ENCODE measurements around the gene CDC25B. TPM values are rescaled to one million over a fixed set of nuclear protein-coding genes. Genes with fewer than 3 reads are reported as not detected.

CDC25B gene
- total and polyA plus RNA-seq, 2 of the 8 experiments (the other 6 are each of a cell fraction or from before 2014, with no cell fraction given) = 21.7 to 31.2 TPM

DNA sequence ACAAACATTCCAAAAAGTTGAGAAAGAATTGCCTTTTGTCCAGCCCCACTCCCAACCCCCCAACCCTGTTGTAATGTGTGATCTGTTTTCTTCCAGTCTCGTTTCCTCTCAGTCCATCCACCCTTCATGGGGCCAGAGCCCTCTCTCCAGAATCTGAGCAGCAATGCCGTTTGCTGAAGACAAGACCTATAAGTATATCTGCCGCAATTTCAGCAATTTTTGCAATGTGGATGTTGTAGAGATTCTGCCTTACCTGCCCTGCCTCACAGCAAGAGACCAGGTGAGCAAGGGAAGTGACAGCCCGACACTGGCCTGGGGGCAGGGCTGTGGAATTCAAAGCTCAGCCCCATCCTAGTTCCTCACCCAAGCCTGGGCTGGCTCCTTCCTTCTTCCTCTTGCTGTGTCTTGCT, 58.4 kb downstream of the CDC25B start:
- Histone ChIP-seq H3K4me3 (ENCODE audit: extremely low read depth in 1 of 4, insufficient read depth in 2 of 4, low read depth in 3 of 4, low read length in 4 of 4) (no peak overlapping the region), H3K23me2 (ENCODE audit: low read depth, low read length) (no peaks in the 10 kb centered on the region), H2AK5ac (ENCODE audit: low read depth, low read length) (no peak overlapping the region), H3K36me3 (ENCODE audit: control insufficient read depth in 2 of 4, insufficient read depth in 4 of 4, low read length in 3 of 4) (peaks cover 0 to 3% (median 1%) of the 10 kb centered on the region in 4 experiments; a peak in 2 of 8 replicates), H3K18ac (ENCODE audit: extremely low read depth, low read length) (no peak overlapping the region), H3K23ac (ENCODE audit: insufficient read length) (no peak overlapping the region), H3K14ac (ENCODE audit: insufficient read length) (no peak overlapping the region), H3K4me2 (ENCODE audit: insufficient read depth in 1 of 2, low read depth in 2 of 2, low read length in 2 of 2) (no peak overlapping the region), H3K4me1 (replicated peaks in 1 of 4; ENCODE audit: control insufficient read depth in 3 of 4, insufficient read depth in 4 of 4, low read length in 3 of 4) (no peaks in the 10 kb centered on the region; a peak in 1 of 7 replicates), H3K27me3 (replicated peaks in 1 of 4; ENCODE audit: control insufficient read depth in 3 of 4, extremely low read depth in 1 of 4, insufficient read depth in 3 of 4, low read length in 3 of 4) (no peaks in the 10 kb centered on the region), H2AFZ (ENCODE audit: low read length) (no peak overlapping the region), H4K8ac (ENCODE audit: extremely low read depth, insufficient read depth, low read length) (no peak overlapping the region), H3K79me1 (ENCODE audit: low read depth, low read length) (no peaks in the 10 kb centered on the region), H2BK5ac (ENCODE audit: low read depth, low read length) (no peak overlapping the region), H3K79me2 (ENCODE audit: control insufficient read depth in 1 of 2, insufficient read depth in 2 of 2, low read length in 2 of 2) (no peaks in the 10 kb centered on the region), H3K9me3 (ENCODE audit: insufficient read depth in 2 of 2, low read depth in 1 of 2, low read length in 1 of 2) (no peaks in the 10 kb centered on the region), H2BK15ac (ENCODE audit: low read length) (no peak overlapping the region), H2BK12ac (ENCODE audit: low read depth, low read length) (no peak overlapping the region), H4K5ac (ENCODE audit: insufficient read length, low read depth, low read length) (no peak overlapping the region), H3K9ac (replicated peaks in 1 of 4; ENCODE audit: extremely low read depth in 1 of 4, low read depth in 3 of 4, low read length in 3 of 4) (no peak overlapping the region), H4K91ac (replicated peaks; ENCODE audit: insufficient read length, low read length) (no peak overlapping the region), H4K20me1 (replicated peaks in 1 of 2; ENCODE audit: control insufficient read depth in 1 of 2, insufficient read depth in 2 of 2, low read length in 2 of 2) (peaks cover 3 to 5% of the 10 kb centered on the region in 2 experiments), H3K27ac (ENCODE audit: low read depth, low read length) (no peak overlapping the region), H3K56ac (replicated peaks; ENCODE audit: insufficient read length, low read depth, low read length) (no peak overlapping the region), H2BK20ac (ENCODE audit: low read length) (no peak overlapping the region), H3K4ac (replicated peaks; ENCODE audit: insufficient read length, low read depth, low read length) (no peak overlapping the region), H2BK120ac (replicated peaks; ENCODE audit: low read depth, low read length) (no peak overlapping the region)
- 87% methylated on average over 4 of the region's 4 CpGs; no CpG with 5 or more reads in 1 of the 2 experiments for WGBS, 2 experiments (ENCODE audit: extremely low coverage in 1 of 2, insufficient coverage in 1 of 2, insufficient read length in 1 of 2, insufficient replicate concordance in 2 of 2, low coverage in 1 of 2, low lambda C conversion rate in 2 of 2, missing lambda C conversion rate in 1 of 2)
- ChIA-PET POLR2A (ENCODE audit: partially characterized antibody) (interaction anchor here (0.6 to 2.9 kb wide), 12 partner anchors 11 to 237 kb away, joined by 3 to 9 read pairs (median 4); partner anchors contain the start of gene CENPB), CTCF (ENCODE audit: partially characterized antibody) (interaction anchor here (0.6 to 6.4 kb wide), 37 partner anchors 9 to 1270 kb away, joined by 3 to 55 read pairs (median 5); partner anchors contain the start of genes AP5S1, CDC25B, CENPB and SPEF1)
- no peak for FAIRE-seq
- no peak for DNase-seq (ENCODE audit: low read depth in 1 of 2, low spot score in 2 of 2)
- TF ChIP-seq YY1 (IDR thresholded peaks at IDR 0.05; ENCODE audit: low read depth, low read length) = no peak
- no peak for TF ChIP-seq SIX5 (IDR thresholded peaks at IDR 0.05; ENCODE audit: low read depth, low read length)
- TF ChIP-seq HDAC2 (IDR thresholded peaks at IDR 0.05; ENCODE audit: borderline replicate concordance in 1 of 2, low read depth in 2 of 2, low read length in 2 of 2) = no peak
- TF ChIP-seq ASH2L (IDR thresholded peaks at IDR 0.05; ENCODE audit: low read length) = no peak
- TF ChIP-seq NANOG (IDR thresholded peaks at IDR 0.05; ENCODE audit: insufficient read depth, low read depth, low read length, poor library complexity, severe bottlenecking) = no peak

All from H1 (cell line).